ENCODE data around the gene CDC16. TPM values are rescaled to one million over a fixed set of nuclear protein-coding genes. Genes with fewer than 3 reads are reported as not detected.

Gene CDC16
- total and polyA plus RNA-seq, 2 of the 8 experiments (the other 6 are each of a cell fraction or from before 2014, with no cell fraction given) = 42.5 to 83.4 TPM

- no peaks in the 10 kb centered on the region for H3K27me3 ChIP-seq (replicated peaks in 1 of 4; ENCODE audit: control insufficient read depth in 3 of 4, extremely low read depth in 1 of 4, insufficient read depth in 3 of 4, low read length in 3 of 4)
- H3K9me3 ChIP-seq (ENCODE audit: insufficient read depth in 2 of 2, low read depth in 1 of 2, low read length in 1 of 2) = no peaks in the 10 kb centered on the region
- H3K79me1 ChIP-seq (ENCODE audit: low read depth, low read length) = peaks cover 2% of the 10 kb centered on the region; the same call in 1 of the 2 replicates
- no peak overlapping the region for H3K18ac ChIP-seq (ENCODE audit: extremely low read depth, low read length)
- H3K56ac ChIP-seq (replicated peaks; ENCODE audit: insufficient read length, low read depth, low read length) = no peak overlapping the region
- H3K4me3 ChIP-seq (ENCODE audit: extremely low read depth in 1 of 4, insufficient read depth in 2 of 4, low read depth in 3 of 4, low read length in 4 of 4) = no peak overlapping the region
- 0 out of 7 replicates have a peak, but pooled peaks cover 0 to 3% (median 0%) of the 10 kb centered on the region in 4 experiments for H3K4me1 ChIP-seq (replicated peaks in 1 of 4; ENCODE audit: control insufficient read depth in 3 of 4, insufficient read depth in 4 of 4, low read length in 3 of 4)
- no peak overlapping the region for H2AK5ac ChIP-seq (ENCODE audit: low read depth, low read length)
- no peak overlapping the region for H2AFZ ChIP-seq (ENCODE audit: low read length)
- WGBS, 2 experiments (ENCODE audit: extremely low coverage in 1 of 2, insufficient coverage in 1 of 2, insufficient read length in 1 of 2, insufficient replicate concordance in 2 of 2, low coverage in 1 of 2, low lambda C conversion rate in 2 of 2, missing lambda C conversion rate in 1 of 2) = 88% methylated on average over 3 of the region's 3 CpGs; no CpG with 5 or more reads in 1 of the 2 experiments
- no peak overlapping the region for H3K23ac ChIP-seq (ENCODE audit: insufficient read length)
- no peak for FAIRE-seq
- H3K9ac ChIP-seq (replicated peaks in 1 of 4; ENCODE audit: extremely low read depth in 1 of 4, low read depth in 3 of 4, low read length in 3 of 4) = no peak overlapping the region; a peak in 1 of 7 replicates
- H3K4me2 ChIP-seq (ENCODE audit: insufficient read depth in 1 of 2, low read depth in 2 of 2, low read length in 2 of 2) = no peak overlapping the region
- no peak overlapping the region for H2BK12ac ChIP-seq (ENCODE audit: low read depth, low read length)
- POLR2A ChIA-PET (ENCODE audit: partially characterized antibody) = interaction anchor here (0.9 to 7.8 kb wide), 4 partner anchors 8 to 365 kb away, joined by 3 to 51 read pairs (median 4); partner anchors contain the start of gene UPF3A
- no peak overlapping the region for H3K27ac ChIP-seq (ENCODE audit: low read depth, low read length)
- H2BK20ac ChIP-seq (ENCODE audit: low read length) = no peak overlapping the region
- peaks cover 11 to 44% (median 28%) of the 10 kb centered on the region in 4 experiments for H3K36me3 ChIP-seq (ENCODE audit: control insufficient read depth in 2 of 4, insufficient read depth in 4 of 4, low read length in 3 of 4)
- no peak overlapping the region for H3K4ac ChIP-seq (replicated peaks; ENCODE audit: insufficient read length, low read depth, low read length)
- no peak overlapping the region for H4K91ac ChIP-seq (replicated peaks; ENCODE audit: insufficient read length, low read length)
- H3K79me2 ChIP-seq (ENCODE audit: control insufficient read depth in 1 of 2, insufficient read depth in 2 of 2, low read length in 2 of 2) = peaks cover 10 to 60% of the 10 kb centered on the region in 2 experiments
- no peak overlapping the region for H4K8ac ChIP-seq (ENCODE audit: extremely low read depth, insufficient read depth, low read length)
- TF ChIP-seq CREB1 (IDR thresholded peaks at IDR 0.05) = no peak
- CTCF ChIA-PET (ENCODE audit: partially characterized antibody) = interaction anchor here (0.8 to 4.9 kb wide), 6 partner anchors 8 to 24 kb away, joined by 3 to 17 read pairs (median 4); no protein-coding TSS in a partner anchor
- H3K14ac ChIP-seq (ENCODE audit: insufficient read length) = no peak overlapping the region
- no peak overlapping the region for H2BK5ac ChIP-seq (ENCODE audit: low read depth, low read length)
- H2BK15ac ChIP-seq (ENCODE audit: low read length) = no peak overlapping the region
- H4K5ac ChIP-seq (ENCODE audit: insufficient read length, low read depth, low read length) = no peak overlapping the region
- 0 out of 2 replicates have a peak, but pooled peaks cover 2% of the 10 kb centered on the region for H3K23me2 ChIP-seq (ENCODE audit: low read depth, low read length)
- no peak overlapping the region for H2BK120ac ChIP-seq (replicated peaks; ENCODE audit: low read depth, low read length)
- H4K20me1 ChIP-seq (replicated peaks in 1 of 2; ENCODE audit: control insufficient read depth in 1 of 2, insufficient read depth in 2 of 2, low read length in 2 of 2) = peaks cover 1 to 9% of the 10 kb centered on the region in 2 experiments
- DNase-seq (ENCODE audit: low read depth in 1 of 2, low spot score in 2 of 2) = no peak
Measured at GRCh38 chr13:114319441-114319913, 84.8 kb downstream of the CDC16 start.
